ENCODE results near the gene MACROD1.

Gene MACROD1

DNA sequence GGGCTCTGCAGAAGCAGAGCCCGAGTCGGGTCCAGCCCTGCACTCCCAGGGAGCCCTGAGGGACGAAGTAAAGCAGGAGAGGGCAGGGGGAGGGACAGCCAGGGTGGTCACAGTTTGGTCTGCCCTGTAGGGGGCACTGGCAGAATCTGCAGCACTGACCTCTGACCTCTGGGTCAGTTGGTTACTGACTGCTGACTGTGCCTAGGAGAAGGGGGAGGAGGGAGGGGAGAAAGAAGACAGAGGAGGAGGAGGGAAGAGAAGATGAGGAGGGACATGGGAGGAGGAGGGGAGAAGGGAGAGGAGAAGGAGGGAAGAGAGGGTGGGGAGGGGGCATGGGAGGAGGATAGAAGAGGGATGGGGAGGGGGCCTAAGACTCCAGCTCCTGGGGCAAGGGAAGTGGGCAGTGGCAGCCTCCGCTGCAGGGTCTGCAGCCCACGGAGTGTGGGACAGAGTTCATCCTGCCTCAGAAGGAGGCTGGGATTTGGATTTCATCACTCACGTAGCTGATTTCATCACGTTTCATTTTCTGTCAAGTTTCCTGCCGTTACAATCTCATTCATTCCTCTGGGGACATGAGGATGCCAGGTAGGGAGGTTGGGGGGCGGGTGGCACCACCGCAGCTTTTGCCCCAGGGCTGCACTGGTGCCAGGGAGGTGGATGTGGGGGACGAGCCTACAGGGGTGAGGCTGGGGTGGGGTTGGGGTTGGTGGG is 75.0 kb downstream of the MACROD1 start:
- TF ChIP-seq MAX (IDR thresholded peaks at IDR 0.05; ENCODE audit: low read depth, low read length) (0 out of 2 replicates have a peak, but pooled peaks have one; percentile 13), POLR2A (IDR thresholded peaks at IDR 0.05; ENCODE audit: extremely low read depth, insufficient read length) (no peak), MYC (IDR thresholded peaks at IDR 0.05; ENCODE audit: low read depth, low read length) (no peak; the same call in 1 of the 2 replicates)
- TF ChIP-seq, protein P1, sequence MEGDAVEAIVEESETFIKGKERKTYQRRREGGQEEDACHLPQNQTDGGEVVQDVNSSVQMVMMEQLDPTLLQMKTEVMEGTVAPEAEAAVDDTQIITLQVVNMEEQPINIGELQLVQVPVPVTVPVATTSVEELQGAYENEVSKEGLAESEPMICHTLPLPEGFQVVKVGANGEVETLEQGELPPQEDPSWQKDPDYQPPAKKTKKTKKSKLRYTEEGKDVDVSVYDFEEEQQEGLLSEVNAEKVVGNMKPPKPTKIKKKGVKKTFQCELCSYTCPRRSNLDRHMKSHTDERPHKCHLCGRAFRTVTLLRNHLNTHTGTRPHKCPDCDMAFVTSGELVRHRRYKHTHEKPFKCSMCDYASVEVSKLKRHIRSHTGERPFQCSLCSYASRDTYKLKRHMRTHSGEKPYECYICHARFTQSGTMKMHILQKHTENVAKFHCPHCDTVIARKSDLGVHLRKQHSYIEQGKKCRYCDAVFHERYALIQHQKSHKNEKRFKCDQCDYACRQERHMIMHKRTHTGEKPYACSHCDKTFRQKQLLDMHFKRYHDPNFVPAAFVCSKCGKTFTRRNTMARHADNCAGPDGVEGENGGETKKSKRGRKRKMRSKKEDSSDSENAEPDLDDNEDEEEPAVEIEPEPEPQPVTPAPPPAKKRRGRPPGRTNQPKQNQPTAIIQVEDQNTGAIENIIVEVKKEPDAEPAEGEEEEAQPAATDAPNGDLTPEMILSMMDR (IDR thresholded peaks at IDR 0.05; ENCODE audit: low read depth, low read length): peak; percentile 18
- peak; percentile 92 for DNase-seq (ENCODE audit: low read depth)
- H3K4me3 ChIP-seq (ENCODE audit: low read depth, low read length): no peak overlapping the region

DNA sequence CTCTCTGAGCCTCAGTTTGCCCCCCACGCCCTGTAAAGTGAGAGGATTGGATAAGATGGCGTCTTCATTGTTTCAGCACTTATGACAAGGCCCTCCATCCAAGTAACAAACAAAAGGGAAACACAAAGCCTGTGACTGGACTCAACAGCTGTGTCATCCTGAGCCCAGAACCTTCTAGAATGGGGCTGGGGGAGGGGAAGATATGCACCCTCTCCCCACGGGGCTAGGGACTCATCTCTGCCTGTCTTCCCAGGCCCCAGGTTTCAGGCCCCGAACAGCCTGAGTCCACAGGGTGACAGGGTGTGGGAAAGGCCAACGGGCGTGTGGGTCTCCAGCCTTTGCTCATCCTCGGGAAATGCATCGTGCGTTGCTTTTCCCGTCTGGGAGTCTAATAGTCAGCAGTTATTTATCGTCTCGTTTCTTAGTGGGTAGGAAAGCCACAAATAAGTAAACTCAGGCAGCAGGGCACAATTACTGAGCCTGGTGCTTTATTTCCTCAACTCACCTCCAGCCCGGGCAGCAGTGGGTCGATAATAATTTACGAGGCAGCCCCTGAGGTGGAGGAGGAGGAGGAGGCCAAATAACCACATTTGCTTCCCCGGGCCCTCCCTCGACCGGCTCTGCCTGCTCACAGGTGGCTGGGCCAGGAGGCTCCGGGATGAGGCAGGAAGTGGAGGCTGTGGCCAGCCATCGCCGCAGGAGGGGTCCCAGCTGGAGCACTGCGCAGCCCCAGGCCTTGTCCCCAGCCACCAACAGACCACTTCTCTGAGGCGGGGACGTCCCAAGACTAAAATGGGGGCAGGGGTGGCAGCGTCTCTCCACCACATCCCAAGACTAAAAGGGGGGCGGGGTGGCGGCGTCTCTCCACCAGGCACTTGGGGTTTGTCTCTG is 75.8 kb downstream of the MACROD1 start:
- TF ChIP-seq MAX (IDR thresholded peaks at IDR 0.05; ENCODE audit: low read depth, low read length) (0 out of 2 replicates have a peak, but pooled peaks have one; percentile 27), POLR2A (IDR thresholded peaks at IDR 0.05; ENCODE audit: extremely low read depth, insufficient read length) (no peak)
- no peak overlapping the region for H3K4me3 ChIP-seq (ENCODE audit: low read depth, low read length)
- DNase-seq (ENCODE audit: low read depth): peak; percentile 94

DNA sequence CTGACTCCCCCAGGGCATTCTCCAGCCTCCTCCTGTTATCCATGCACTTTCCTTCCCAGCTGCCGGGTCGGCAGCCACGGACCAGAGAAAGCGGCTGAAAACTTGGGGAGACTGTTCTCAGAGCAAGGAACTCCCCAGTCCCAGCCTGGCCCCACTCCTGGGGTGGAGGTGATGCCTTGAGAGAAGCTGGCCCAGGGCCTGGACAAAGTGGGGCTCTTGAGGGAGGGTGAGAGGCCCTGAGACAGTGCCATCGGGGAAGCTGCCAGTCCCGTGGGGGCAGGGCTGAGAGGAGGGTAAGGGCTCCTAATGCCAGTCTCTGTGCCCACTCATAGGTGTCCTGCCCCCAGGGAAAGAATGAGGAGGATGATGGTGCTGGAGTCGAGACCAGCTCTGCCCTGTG is 76.4 kb downstream of the MACROD1 start:
- TF ChIP-seq, protein P1 (IDR thresholded peaks at IDR 0.05; ENCODE audit: low read depth, low read length): no peak
- no peak for TF ChIP-seq MYC (IDR thresholded peaks at IDR 0.05; ENCODE audit: low read depth, low read length)
- no peak for TF ChIP-seq POLR2A (IDR thresholded peaks at IDR 0.05; ENCODE audit: extremely low read depth, insufficient read length)
- TF ChIP-seq MAX (IDR thresholded peaks at IDR 0.05; ENCODE audit: low read depth, low read length): no peak
- no peak for DNase-seq (ENCODE audit: low read depth)
- H3K4me3 ChIP-seq (ENCODE audit: low read depth, low read length): no peak overlapping the region

GRCh38 chr11:64089027-64089360 is 76.9 kb downstream of the MACROD1 start:
- H3K4me3 ChIP-seq (ENCODE audit: low read depth, low read length): no peak overlapping the region
- TF ChIP-seq POLR2A (IDR thresholded peaks at IDR 0.05; ENCODE audit: extremely low read depth, insufficient read length) (no peak), MYC (IDR thresholded peaks at IDR 0.05; ENCODE audit: low read depth, low read length) (no peak), MAX (IDR thresholded peaks at IDR 0.05; ENCODE audit: low read depth, low read length) (no peak)
- TF ChIP-seq, protein P1 (IDR thresholded peaks at IDR 0.05; ENCODE audit: low read depth, low read length): no peak
- no peak for DNase-seq (ENCODE audit: low read depth)

GRCh38 chr11:64088162-64089026 is 77.5 kb downstream of the MACROD1 start:
- no peak overlapping the region for H3K4me3 ChIP-seq (ENCODE audit: low read depth, low read length)
- TF ChIP-seq MYC (IDR thresholded peaks at IDR 0.05; ENCODE audit: low read depth, low read length) (no peak), MAX (IDR thresholded peaks at IDR 0.05; ENCODE audit: low read depth, low read length) (no peak), POLR2A (IDR thresholded peaks at IDR 0.05; ENCODE audit: extremely low read depth, insufficient read length) (no peak)
- TF ChIP-seq, protein P1 (IDR thresholded peaks at IDR 0.05; ENCODE audit: low read depth, low read length): peak; percentile 65
- peak; percentile 68 for DNase-seq (ENCODE audit: low read depth)
